HG03139 (cell line): Measurements from ENCODE around the gene SUMO2.

Experiments used
- ATAC-seq: cut with Tn5 transposase; IDR thresholded peaks from one replicate; pipeline ENCODE4 v1.9.1; 2021; ENCODE audit not compliant: unreplicated experiment

Gene SUMO2

GRCh38 chr17:75124819-75125162 lies 58.0 kb downstream of the SUMO2 start:
- no peak for ATAC-seq

- no peak for ATAC-seq
These were observed 58.5 kb downstream of the SUMO2 start for GRCh38 chr17:75124041-75124818.

GRCh38 chr17:75118307-75118706 lies 64.5 kb downstream of the SUMO2 start:
- ATAC-seq, result no peak

- ATAC-seq, result no peak
These were observed 66.0 kb downstream of the SUMO2 start for GRCh38 chr17:75116737-75117136.
